NCI-H1436 (cell line): ENCODE measurements around the gene MED13.
"Not testable (repeated sequence)": the region's sequence is repeated elsewhere in the genome, so short reads cannot be mapped to it uniquely, and the experiment has no call there.

Source experiments
- DNase-seq: peaks from one replicate; lab custom pipeline; 2025; lab: John Stamatoyannopoulos, UW

The MED13 gene

DNA sequence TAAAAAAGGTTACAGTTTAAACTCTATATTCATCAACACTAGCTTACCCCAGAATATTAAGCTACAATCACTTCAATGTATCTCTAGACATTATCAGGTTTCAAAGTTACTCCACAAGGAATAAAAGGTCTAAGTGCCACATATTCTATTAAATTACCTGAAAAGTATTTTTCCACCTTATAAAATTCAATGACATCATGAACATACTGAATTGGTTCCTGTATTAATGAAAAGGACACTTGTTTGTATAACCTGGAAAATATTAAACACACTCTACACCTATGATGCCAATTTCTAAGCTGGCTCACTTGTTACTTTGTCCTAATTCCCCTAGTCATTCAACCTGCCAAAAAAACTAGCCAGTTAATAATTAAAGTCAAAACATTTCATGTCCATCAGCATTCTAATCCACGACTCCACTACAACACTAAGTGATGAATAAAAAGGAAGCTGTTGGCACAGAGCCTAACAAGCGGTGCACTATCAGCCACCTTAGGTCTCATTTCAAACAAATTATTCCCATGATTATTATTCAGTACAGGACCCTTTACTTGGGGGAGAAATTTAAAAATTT lies 12.2 kb downstream of the MED13 start:
- DNase-seq: no peak

GRCh38 chr17:62051053-62051452 lies 14.0 kb downstream of the MED13 start:
- DNase-seq: no peak

- no peak for DNase-seq
Measured at GRCh38 chr17:62049299-62049698, 15.8 kb downstream of the MED13 start.

DNA sequence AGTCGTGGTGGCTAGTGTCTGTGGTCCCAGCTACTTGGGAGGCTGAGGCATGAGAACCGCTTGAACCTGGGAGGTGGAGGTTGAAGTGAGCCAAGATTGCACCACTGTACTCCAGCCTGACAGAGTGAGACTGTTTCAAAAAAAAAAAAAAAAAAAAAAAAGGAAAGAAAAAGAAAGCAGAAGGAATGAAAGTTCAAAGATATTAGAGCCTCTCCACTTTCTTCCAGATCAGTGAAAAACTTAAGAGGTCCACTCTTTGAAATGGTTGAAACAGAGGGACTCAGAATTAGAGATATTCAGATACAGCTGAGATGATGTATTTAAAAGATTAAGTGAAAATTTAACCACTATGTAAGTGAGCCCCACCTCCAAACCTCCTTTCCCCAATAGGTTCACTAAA lies 16.8 kb downstream of the MED13 start:
- no peak for DNase-seq

DNA sequence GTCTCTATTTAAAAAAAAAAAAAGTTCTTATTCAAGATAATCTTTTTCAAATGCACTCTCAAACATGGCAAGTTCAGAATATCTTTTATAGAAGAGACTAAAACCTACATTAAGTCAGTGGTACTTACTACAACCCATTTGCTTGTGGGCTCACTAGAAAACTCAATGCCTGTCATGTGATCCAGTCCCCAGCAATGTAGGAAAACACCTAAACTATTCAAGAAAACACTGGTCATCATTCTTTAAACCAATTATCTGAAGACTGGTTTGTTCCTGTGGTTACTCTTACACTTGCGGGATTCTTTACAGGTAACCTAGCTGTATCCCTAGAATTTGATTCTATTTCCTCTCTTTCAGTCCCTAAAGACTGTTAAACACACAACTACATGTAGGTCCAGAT lies 19.6 kb downstream of the MED13 start:
- no peak for DNase-seq

DNA sequence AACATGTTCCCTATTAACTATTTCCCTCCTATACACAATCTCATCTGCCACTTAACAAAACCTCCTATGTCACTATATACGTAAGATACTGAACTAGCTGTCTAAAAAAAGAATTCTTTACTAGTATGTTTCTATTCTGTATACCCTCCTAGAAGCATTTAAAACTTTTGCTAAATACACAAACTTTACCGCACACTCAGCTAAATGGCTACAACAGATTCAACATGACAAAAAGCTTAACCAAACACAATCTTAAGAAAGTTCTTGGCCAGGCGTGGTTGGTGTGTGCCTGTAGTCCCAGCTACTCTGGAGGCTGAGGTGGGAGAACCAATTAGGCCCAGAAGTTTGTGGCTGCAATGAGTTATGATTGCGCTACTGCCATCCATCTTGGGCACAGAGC lies 20.0 kb downstream of the MED13 start:
- no peak for DNase-seq

- DNase-seq: no peak
Measured at GRCh38 chr17:62043602-62044001, 21.5 kb downstream of the MED13 start.

GRCh38 chr17:62043140-62043539 lies 21.9 kb downstream of the MED13 start:
- DNase-seq: no peak

- DNase-seq: no peak
Measured at GRCh38 chr17:62038248-62038647, 26.8 kb downstream of the MED13 start.

DNA sequence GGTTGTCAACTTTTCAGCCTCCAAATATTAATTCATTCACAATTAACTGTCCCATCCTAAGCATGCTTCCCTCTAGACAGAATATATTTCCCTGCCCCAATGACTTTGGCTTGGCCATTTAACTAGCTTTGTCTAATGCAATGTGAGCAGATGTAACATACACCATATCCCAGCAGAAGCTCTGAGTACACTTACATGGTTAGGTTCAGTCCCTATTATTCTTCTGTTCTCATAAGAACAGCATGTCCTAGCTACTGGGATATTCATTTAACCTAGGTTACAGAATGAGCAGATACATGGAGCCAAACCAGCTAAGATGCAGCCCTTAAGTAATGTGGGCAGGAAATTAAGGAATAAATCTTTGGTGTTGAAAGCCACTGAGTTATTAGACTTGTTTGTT lies 31.8 kb downstream of the MED13 start:
- DNase-seq: no peak

GRCh38 chr17:62032480-62032879 lies 32.6 kb downstream of the MED13 start:
- DNase-seq: no peak

- DNase-seq: no peak
Measured at GRCh38 chr17:62030264-62030663, 34.8 kb downstream of the MED13 start.

DNA sequence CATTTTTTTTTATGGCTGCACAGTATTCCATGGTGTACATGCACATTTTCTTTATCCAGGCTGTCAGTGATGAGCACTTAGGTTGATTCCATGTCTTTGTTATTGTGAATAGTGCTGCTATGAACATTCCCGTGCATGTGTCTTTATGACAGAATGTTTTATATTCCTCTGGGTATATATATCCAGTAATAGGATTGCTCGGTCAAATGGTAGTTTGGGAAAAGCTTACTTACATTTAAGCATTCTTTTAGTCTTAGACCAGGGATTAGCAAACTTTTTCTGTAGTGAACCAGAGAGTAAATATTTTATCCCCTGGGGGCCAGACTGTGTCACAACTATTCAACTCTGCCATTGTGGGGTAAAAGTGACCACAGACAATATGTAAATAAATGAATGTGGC lies 40.2 kb downstream of the MED13 start:
- no peak for DNase-seq

DNA sequence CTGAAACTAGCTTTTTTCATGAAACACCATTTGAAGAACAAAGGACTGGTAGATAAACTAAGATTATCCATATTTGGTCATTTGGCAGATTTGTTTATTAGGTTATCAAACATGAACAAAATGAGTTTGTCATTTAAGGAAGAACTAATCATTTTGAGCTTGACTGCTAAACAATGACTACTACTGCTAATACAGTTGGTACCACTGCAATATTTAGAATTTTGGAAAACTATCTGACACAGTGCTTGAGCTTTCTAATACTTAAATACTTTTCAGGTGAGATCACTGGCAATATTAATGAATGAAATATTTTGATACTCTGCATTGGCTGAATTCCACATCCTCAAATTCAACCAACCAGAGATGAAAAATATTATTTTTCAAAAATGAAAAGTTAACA lies 47.2 kb downstream of the MED13 start:
- DNase-seq: no peak

DNA sequence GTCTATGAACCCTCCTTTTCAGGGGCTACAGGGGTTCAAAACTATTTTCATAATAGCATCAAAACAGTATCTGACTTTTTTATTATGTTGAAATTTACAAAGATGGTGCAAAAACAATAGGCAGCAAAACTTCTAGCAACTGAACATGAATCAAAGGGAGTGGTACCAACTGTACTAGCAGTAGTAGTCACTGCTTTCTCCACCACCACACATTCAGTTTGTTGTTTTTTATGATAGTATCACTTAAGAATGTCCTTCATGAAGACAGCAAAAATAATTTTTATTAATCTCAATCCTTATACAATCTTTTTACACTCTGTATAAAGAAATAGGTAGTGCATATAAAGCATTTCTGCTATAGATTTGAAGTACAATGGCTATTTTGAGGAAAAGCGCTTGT lies 47.6 kb downstream of the MED13 start:
- no peak for DNase-seq

GRCh38 chr17:62014526-62014925 lies 50.6 kb downstream of the MED13 start:
- no peak for DNase-seq

DNA sequence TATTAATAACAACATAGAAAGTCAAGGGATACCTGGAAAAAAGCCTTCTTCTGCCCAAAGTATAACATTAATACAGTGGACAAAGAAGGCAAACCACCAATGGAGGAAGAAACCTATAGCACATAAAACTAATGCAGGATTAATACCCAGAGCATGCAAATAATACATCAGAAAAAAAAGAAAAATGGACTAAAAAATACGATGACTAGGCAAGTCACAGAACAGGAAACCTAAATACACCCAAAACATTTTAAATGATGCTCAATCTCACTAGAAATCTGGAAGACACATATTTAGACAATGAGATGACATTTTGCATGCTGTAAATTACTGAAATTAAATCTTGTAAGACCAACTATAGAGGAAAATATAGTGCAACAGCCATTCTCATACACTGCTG lies 55.9 kb downstream of the MED13 start:
- no peak for DNase-seq

GRCh38 chr17:62008294-62008693 lies 56.8 kb downstream of the MED13 start:
- DNase-seq: no peak

- no peak for DNase-seq
Measured at GRCh38 chr17:62004388-62004787, 60.7 kb downstream of the MED13 start.

GRCh38 chr17:62003141-62003540 lies 61.9 kb downstream of the MED13 start:
- DNase-seq: not testable (repeated sequence)

DNA sequence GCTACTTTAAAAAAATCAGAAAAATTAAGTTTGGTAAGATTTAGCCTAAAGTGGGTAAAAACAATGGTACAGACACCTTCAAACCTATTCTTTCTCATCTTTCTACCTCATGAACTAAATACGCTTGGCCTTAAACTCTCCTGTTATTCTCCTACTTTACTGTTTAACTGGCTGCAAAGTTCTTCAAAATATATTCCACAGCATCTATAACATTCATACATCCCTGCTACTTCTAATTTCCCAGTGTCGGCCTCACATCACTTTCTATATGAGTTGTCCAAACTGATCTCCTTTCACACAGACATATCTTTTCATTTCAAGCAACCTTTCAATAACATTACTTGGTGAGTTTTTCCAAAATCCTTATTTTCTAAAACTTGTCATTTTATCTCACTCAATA lies 64.0 kb downstream of the MED13 start:
- no peak for DNase-seq

DNA sequence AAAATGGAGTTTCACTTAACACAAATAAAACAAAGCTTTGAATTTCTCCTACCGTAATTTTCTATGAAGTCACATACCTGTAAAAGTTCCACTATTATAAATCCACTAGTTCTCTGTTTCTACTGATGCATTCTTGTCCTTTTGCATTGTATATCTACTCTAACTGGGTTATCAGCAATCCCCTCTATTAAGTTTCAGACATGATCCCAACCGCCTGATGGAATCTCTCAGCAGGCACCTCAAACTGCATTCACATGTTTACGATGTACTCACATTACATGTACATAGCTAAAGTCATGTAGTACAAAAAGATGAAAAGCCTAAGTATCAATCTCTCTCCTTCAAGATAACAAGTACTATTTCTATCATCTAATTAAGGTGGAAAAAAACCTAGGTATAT lies 64.9 kb downstream of the MED13 start:
- no peak for DNase-seq

DNA sequence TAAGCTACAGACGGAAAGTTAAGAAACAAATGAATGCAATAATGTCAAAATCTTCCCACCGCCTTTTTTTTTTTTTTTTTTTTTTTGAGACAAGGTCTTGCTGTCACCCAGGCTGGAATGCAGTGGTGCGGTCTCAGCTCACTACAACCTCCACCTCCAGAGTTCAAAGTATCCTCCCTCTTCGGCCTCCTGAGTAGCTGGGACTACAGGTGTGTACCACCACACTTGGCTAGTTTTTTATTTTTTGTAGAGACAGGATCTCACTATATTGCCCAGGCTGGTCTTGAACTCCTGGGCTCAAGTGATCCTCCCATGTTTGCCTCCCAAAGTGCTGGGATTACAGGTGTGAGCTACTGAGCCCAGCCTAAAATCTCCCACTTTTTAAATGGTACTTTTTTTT lies 66.5 kb downstream of the MED13 start:
- DNase-seq: not testable (repeated sequence)

GRCh38 chr17:61997664-61998063 lies 67.4 kb downstream of the MED13 start:
- no peak for DNase-seq
